Astrocyte (in vitro differentiated cells and primary cell): Measurements from ENCODE around the gene ITGAE. TPM values are rescaled to one million over a fixed set of nuclear protein-coding genes. Genes with fewer than 3 reads are reported as not detected.

Experiments used
- DNase-seq: peaks from one replicate; pipeline ENCODE4 v3.0.0-alpha.2; 2010; ENCODE audit warnings: low read depth
- FAIRE-seq: peaks from 2 replicates; lab custom pipeline; 2011; peaks lifted over from hg19 to GRCh38; lab: Jason Lieb, UNC
- H2AFZ ChIP-seq: 2 replicates; pipeline ENCODE4 v1.6.0; 2012; ENCODE audit warnings: low read depth, low read length, inconsistent platforms
- H3K27ac ChIP-seq: 2 replicates; pipeline ENCODE4 v1.5.1; 2011; ENCODE audit warnings: low read depth, low read length, inconsistent platforms
- H3K27me3 ChIP-seq: 2 replicates; pipeline ENCODE4 v1.6.0; 2011; ENCODE audit warnings: low read length, inconsistent platforms; ENCODE audit not compliant: insufficient read depth
- H3K36me3 ChIP-seq: 2 replicates; pipeline ENCODE4 v1.5.1; 2011; ENCODE audit warnings: low read length, inconsistent platforms; ENCODE audit not compliant: insufficient read depth
- H3K4me1 ChIP-seq: 2 replicates; pipeline ENCODE4 v1.5.1; 2011; ENCODE audit warnings: low read length, inconsistent platforms; ENCODE audit not compliant: insufficient read depth
- H3K4me2 ChIP-seq: 2 replicates; pipeline ENCODE4 v1.6.0; 2012; ENCODE audit warnings: low read length, inconsistent platforms
- H3K4me3 ChIP-seq: 2 replicates; pipeline ENCODE4 v1.5.1; 2011; ENCODE audit warnings: low read depth, mild to moderate bottlenecking, low read length, inconsistent platforms; ENCODE audit not compliant: insufficient read depth
- H3K79me2 ChIP-seq: 2 replicates; pipeline ENCODE4 v1.6.0; 2012; ENCODE audit warnings: mild to moderate bottlenecking, low read length, inconsistent platforms; ENCODE audit not compliant: insufficient read depth
- H3K9ac ChIP-seq: 2 replicates; pipeline ENCODE4 v1.6.0; 2012; ENCODE audit warnings: mild to moderate bottlenecking, low read length, inconsistent platforms
- H3K9me3 ChIP-seq: 2 replicates; pipeline ENCODE4 v1.5.1; 2012; ENCODE audit warnings: low read depth, mild to moderate bottlenecking, low read length, inconsistent platforms; ENCODE audit not compliant: insufficient read depth
- H4K20me1 ChIP-seq: 2 replicates; pipeline ENCODE4 v1.6.0; 2012; ENCODE audit warnings: low read length, inconsistent platforms; ENCODE audit not compliant: insufficient read depth
- H3K27ac Mint-ChIP-seq: one replicate; pipeline ENCODE4 v1.8.0; 2021; ENCODE audit warnings: mild to moderate bottlenecking, mixed read lengths; ENCODE audit not compliant: unreplicated experiment
- H3K27me3 Mint-ChIP-seq: one replicate; pipeline ENCODE4 v1.8.0; 2021; ENCODE audit warnings: low read depth, mixed read lengths; ENCODE audit not compliant: unreplicated experiment
- H3K36me3 Mint-ChIP-seq: one replicate; pipeline ENCODE4 v1.8.0; 2021; ENCODE audit warnings: low read depth, mixed read lengths; ENCODE audit not compliant: unreplicated experiment
- H3K4me1 Mint-ChIP-seq: one replicate; pipeline ENCODE4 v1.8.0; 2021; ENCODE audit warnings: low read depth, mixed read lengths; ENCODE audit not compliant: unreplicated experiment
- H3K4me3 Mint-ChIP-seq: one replicate; pipeline ENCODE4 v1.8.0; 2021; ENCODE audit warnings: mild to moderate bottlenecking, moderate library complexity, mixed read lengths; ENCODE audit not compliant: unreplicated experiment
- H3K9me3 Mint-ChIP-seq: one replicate; pipeline ENCODE4 v1.8.0; 2021; ENCODE audit warnings: mild to moderate bottlenecking, mixed read lengths; ENCODE audit not compliant: unreplicated experiment
- EZH2 ChIP-seq: IDR thresholded peaks from 2 replicates; pipeline ENCODE4 v1.6.1; 2012; ENCODE audit warnings: mild to moderate bottlenecking, low read length, inconsistent platforms; ENCODE audit not compliant: insufficient read depth
- total RNA-seq: library from RNA; stranded (reverse); gene quantifications from 2 replicates; pipeline ENCODE4 v1.2.1, GENCODE V29; 2021
- TF ChIP-seq, protein P1 (sequence below): IDR thresholded peaks from 2 replicates; pipeline ENCODE4 v1.5.1; 2011; ENCODE audit warnings: low read depth, mild to moderate bottlenecking, inconsistent platforms, low read length, moderate library complexity; ENCODE audit not compliant: insufficient read depth

The ITGAE gene
- total RNA-seq, 1 donor from 2014 or later: 30.9 TPM

DNA sequence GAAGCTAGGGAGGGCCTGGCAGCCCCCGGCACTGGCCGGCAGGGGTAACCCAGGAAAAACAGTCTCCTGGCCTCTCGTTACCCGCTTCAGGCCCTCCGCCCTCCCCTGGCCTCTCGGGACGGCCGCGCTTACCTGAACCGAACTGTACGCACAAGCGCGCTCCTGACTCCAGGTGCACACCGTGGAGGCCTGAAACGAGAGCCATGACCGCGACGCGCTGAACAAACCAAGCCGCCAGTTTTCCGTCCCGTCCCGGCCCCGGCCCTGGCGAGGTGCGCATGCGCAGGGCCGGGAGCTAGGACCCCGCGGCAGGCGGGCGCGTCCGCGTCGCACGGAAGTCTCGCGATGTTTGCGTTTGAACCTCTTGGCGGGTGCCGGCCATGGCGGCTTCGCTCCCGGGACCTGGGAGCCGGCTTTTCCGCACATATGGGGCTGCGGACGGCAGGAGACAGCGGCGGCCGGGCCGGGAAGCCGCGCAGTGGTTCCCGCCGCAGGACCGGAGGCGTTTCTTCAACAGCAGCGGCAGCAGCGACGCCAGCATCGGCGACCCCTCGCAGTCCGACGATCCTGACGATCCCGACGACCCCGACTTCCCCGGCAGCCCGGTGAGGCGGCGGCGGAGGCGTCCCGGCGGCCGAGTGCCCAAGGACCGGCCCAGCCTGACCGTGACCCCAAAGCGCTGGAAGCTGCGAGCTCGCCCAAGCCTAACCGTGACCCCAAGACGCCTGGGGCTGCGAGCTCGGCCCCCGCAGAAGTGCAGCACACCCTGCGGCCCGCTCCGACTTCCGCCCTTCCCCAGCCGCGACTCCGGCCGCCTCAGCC lies 77.2 kb downstream of the ITGAE start, which contains the start of gene HASPIN:
TSS of gene HASPIN (plus strand) at position 348 of the 822 bp plus-strand sequence. CDS start at position 381, 33 bp downstream.
- Histone ChIP-seq H4K20me1 (peaks cover 11% of the 10 kb centered on the region), H3K4me1 (peaks cover 30% of the 10 kb centered on the region), H3K9ac (peak within 1 kb of the TSS; percentile 98), H3K79me2 (peaks cover 57% of the 10 kb centered on the region), H3K9me3 (no peaks in the 10 kb centered on the region), H2AFZ (peak within 1 kb of the TSS; percentile 100), H3K36me3 (peaks cover under 1% of the 10 kb centered on the region), H3K27me3 (no peaks in the 10 kb centered on the region), H3K4me3 (peak within 1 kb of the TSS; percentile 98), H3K4me2 (peak within 1 kb of the TSS; percentile 99), H3K27ac (peak within 1 kb of the TSS; percentile 88)
- peak within 1 kb of the TSS; percentile 95 for H3K4me3 Mint-ChIP-seq
- H3K27me3 Mint-ChIP-seq: no peaks in the 10 kb centered on the region
- peaks cover 18% of the 10 kb centered on the region for H3K4me1 Mint-ChIP-seq
- FAIRE-seq (no peak), DNase-seq (peak; percentile 60)
- no peak for TF ChIP-seq EZH2
- TF ChIP-seq, protein P1, sequence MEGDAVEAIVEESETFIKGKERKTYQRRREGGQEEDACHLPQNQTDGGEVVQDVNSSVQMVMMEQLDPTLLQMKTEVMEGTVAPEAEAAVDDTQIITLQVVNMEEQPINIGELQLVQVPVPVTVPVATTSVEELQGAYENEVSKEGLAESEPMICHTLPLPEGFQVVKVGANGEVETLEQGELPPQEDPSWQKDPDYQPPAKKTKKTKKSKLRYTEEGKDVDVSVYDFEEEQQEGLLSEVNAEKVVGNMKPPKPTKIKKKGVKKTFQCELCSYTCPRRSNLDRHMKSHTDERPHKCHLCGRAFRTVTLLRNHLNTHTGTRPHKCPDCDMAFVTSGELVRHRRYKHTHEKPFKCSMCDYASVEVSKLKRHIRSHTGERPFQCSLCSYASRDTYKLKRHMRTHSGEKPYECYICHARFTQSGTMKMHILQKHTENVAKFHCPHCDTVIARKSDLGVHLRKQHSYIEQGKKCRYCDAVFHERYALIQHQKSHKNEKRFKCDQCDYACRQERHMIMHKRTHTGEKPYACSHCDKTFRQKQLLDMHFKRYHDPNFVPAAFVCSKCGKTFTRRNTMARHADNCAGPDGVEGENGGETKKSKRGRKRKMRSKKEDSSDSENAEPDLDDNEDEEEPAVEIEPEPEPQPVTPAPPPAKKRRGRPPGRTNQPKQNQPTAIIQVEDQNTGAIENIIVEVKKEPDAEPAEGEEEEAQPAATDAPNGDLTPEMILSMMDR: no peak
- H3K27ac Mint-ChIP-seq: peak within 1 kb of the TSS; percentile 90
- H3K36me3 Mint-ChIP-seq: peaks cover 3% of the 10 kb centered on the region
- H3K9me3 Mint-ChIP-seq: no peaks in the 10 kb centered on the region

- H3K4me2 ChIP-seq: peak overlapping the region; percentile 99
- H4K20me1 ChIP-seq: peaks cover 11% of the 10 kb centered on the region
- peaks cover 18% of the 10 kb centered on the region for H3K4me1 Mint-ChIP-seq
- peaks cover 30% of the 10 kb centered on the region for H3K4me1 ChIP-seq
- FAIRE-seq (no peak), DNase-seq (no peak)
- peak overlapping the region; percentile 90 for H3K27ac Mint-ChIP-seq
- H3K36me3 ChIP-seq: peaks cover 6% of the 10 kb centered on the region
- TF ChIP-seq EZH2: no peak
- TF ChIP-seq, protein P1: no peak
- peak overlapping the region; percentile 95 for H3K4me3 Mint-ChIP-seq
- no peaks in the 10 kb centered on the region for H3K9me3 ChIP-seq
- peaks cover 3% of the 10 kb centered on the region for H3K36me3 Mint-ChIP-seq
- peak overlapping the region; percentile 88 for H3K27ac ChIP-seq
- H3K27me3 ChIP-seq: no peaks in the 10 kb centered on the region
- no peaks in the 10 kb centered on the region for H3K9me3 Mint-ChIP-seq
- peaks cover 57% of the 10 kb centered on the region for H3K79me2 ChIP-seq
- no peaks in the 10 kb centered on the region for H3K27me3 Mint-ChIP-seq
- peak overlapping the region; percentile 98 for H3K4me3 ChIP-seq
- peak overlapping the region; percentile 100 for H2AFZ ChIP-seq
- H3K9ac ChIP-seq: peak overlapping the region; percentile 98
These were observed 77.8 kb downstream of the ITGAE start for GRCh38 chr17:3723188-3723555.
